Endothelial cell of umbilical vein (primary cell): Measurements from ENCODE around the gene DCHS2. TPM values are rescaled to one million over a fixed set of nuclear protein-coding genes. Genes with fewer than 3 reads are reported as not detected.

Source experiments
- BruUV-seq: library from RNA; stranded (reverse); fragments of 400-500 nt; replicated peaks from 2 replicates; lab custom pipeline; 2021; lab: Mats Ljungman, UMichigan
- CTCF ChIA-PET: fragments of 300-600, 350-600 bp; sonication (Branson Sonifier 250); formaldehyde crosslinking; loops from one replicate; lab custom pipeline; 2021; ENCODE audit warnings: antibody characterized with exemption, inconsistent platforms; lab: Charles Lee
- POLR2A ChIA-PET: fragments of 300-600, 350-600 bp; sonication (Branson Sonifier 250); formaldehyde crosslinking; loops from one replicate; lab custom pipeline; 2021; ENCODE audit warnings: antibody characterized with exemption, inconsistent platforms; lab: Charles Lee
- DNase-seq: peaks from one replicate; pipeline ENCODE4 v3.0.0-alpha.2; 2011; ENCODE audit warnings: low read depth, low spot score
- FAIRE-seq: peaks from 2 replicates; lab custom pipeline; 2011; peaks lifted over from hg19 to GRCh38; lab: Jason Lieb, UNC
- H2AFZ ChIP-seq: 2 replicates; pipeline ENCODE4 v1.6.0; 2012; ENCODE audit warnings: low read depth, low read length, control low read depth, inconsistent platforms
- H3K27ac ChIP-seq: 2 replicates; pipeline ENCODE4 v1.5.1; 2011; ENCODE audit warnings: low read depth, mild to moderate bottlenecking, control low read depth, low read length, moderate library complexity; ENCODE audit not compliant: insufficient read depth
- H3K27me3 ChIP-seq, 2 experiments: 2 replicates each; pipeline versions ENCODE4 v1.6.0 to v1.6.1; 2011; ENCODE audit warnings: low read length in 2 of 2, mixed read lengths in 1 of 2; ENCODE audit not compliant: control insufficient read depth in 2 of 2, insufficient read depth in 2 of 2
- H3K36me3 ChIP-seq, 2 experiments: 2 replicates in 1 of 2; 3 replicates in 1 of 2; pipeline ENCODE4 v1.5.1; 2011; ENCODE audit warnings: low read length in 2 of 2, mild to moderate bottlenecking in 1 of 2, moderate library complexity in 1 of 2; ENCODE audit not compliant: control insufficient read depth in 2 of 2, insufficient read depth in 2 of 2; ENCODE audit errors: extremely low read depth in 1 of 2
- H3K4me1 ChIP-seq: 3 replicates; pipeline ENCODE4 v1.5.1; 2011; ENCODE audit warnings: mild to moderate bottlenecking, low read length; ENCODE audit not compliant: control insufficient read depth, insufficient read depth; ENCODE audit errors: extremely low read depth
- H3K4me2 ChIP-seq: 2 replicates; pipeline ENCODE4 v1.6.1; 2011; ENCODE audit warnings: low read length, control low read depth, mixed read lengths; ENCODE audit not compliant: insufficient read depth
- H3K4me3 ChIP-seq, 3 experiments: fragments of 200-600 bp in 1 of 3; sonication (generic), shearing (Covaris generic) in 1 of 3; replicated peaks in 1 of 3; 2 replicates each; pipeline ENCODE4 v1.5.1; 2011 to 2016; ENCODE audit warnings: control low read depth in 3 of 3, low read length in 3 of 3, mild to moderate bottlenecking in 2 of 3, inconsistent platforms in 1 of 3, low read depth in 1 of 3, moderate library complexity in 1 of 3; ENCODE audit not compliant: insufficient read depth in 1 of 3
- H3K79me2 ChIP-seq: 2 replicates; pipeline ENCODE4 v1.6.0; 2012; ENCODE audit warnings: low read length, inconsistent platforms; ENCODE audit not compliant: control insufficient read depth, insufficient read depth
- H3K9ac ChIP-seq: replicated peaks from 2 replicates; pipeline ENCODE3; 2011; ENCODE audit warnings: low read length, control low read depth; ENCODE audit not compliant: insufficient read depth; ENCODE audit errors: extremely low read depth
- H3K9me1 ChIP-seq: replicated peaks from 3 replicates; pipeline ENCODE4 v1.6.0; 2011; ENCODE audit warnings: mild to moderate bottlenecking, low read length; ENCODE audit not compliant: control insufficient read depth, insufficient read depth; ENCODE audit errors: extremely low read depth
- H3K9me3 ChIP-seq: replicated peaks from 2 replicates; pipeline ENCODE4 v1.5.1; 2012; ENCODE audit warnings: low read length, inconsistent platforms; ENCODE audit not compliant: control insufficient read depth, insufficient read depth
- H4K20me1 ChIP-seq: replicated peaks from 2 replicates; pipeline ENCODE3; 2011; ENCODE audit warnings: mild to moderate bottlenecking, low read length; ENCODE audit not compliant: control insufficient read depth, insufficient read depth; ENCODE audit errors: extremely low read depth
- CTCF ChIP-seq, 2 donors: IDR thresholded peaks; 1 replicate in 1 of 2; 2 replicates in 1 of 2; pipeline ENCODE4 v1.5.1; 2011; ENCODE audit warnings: low read length in 2 of 2, mild to moderate bottlenecking in 2 of 2, moderate library complexity in 2 of 2, control low read depth in 1 of 2, inconsistent platforms in 1 of 2, low read depth in 1 of 2; ENCODE audit not compliant: insufficient read depth in 1 of 2; ENCODE audit errors: extremely low read depth in 1 of 2
- FOS ChIP-seq: IDR thresholded peaks from 2 replicates; pipeline ENCODE4 v1.6.1; 2011; ENCODE audit warnings: mild to moderate bottlenecking, low read length, moderate library complexity, borderline replicate concordance; ENCODE audit not compliant: insufficient read depth
- JUN ChIP-seq: IDR thresholded peaks from 2 replicates; pipeline ENCODE4 v1.6.1; 2011; ENCODE audit warnings: borderline replicate concordance, low read depth; ENCODE audit not compliant: insufficient read length, insufficient read depth
- MAX ChIP-seq: IDR thresholded peaks from 2 replicates; pipeline ENCODE4 v1.6.1; 2011; ENCODE audit not compliant: insufficient read depth, insufficient read length
- POLR2AphosphoS5 ChIP-seq: IDR thresholded peaks from 2 replicates; pipeline ENCODE4 v1.6.1; 2012; ENCODE audit warnings: low read depth, mild to moderate bottlenecking, control low read depth, low read length, moderate library complexity; ENCODE audit not compliant: insufficient read depth
- dilution Hi-C: fragments of 300-500 bp; cut with MboI; formaldehyde crosslinking; loops from one replicate; pipeline ENCODE4 v1.15.0; 2019; ENCODE audit warnings: low sequenced_read_pairs; ENCODE audit not compliant: extremely low pct_ligation_motif_present
- intact Hi-C: fragments of 100-400 bp; cut with micrococcal nuclease; formaldehyde crosslinking; loops from one replicate; pipeline ENCODE4 v1.10.0; 2022
- polyA plus RNA-seq, 4 experiments: library from polyadenylated mRNA; depleted of rRNA in 3 of 4; stranded (reverse) in 3 of 4; unstranded in 1 of 4; fragments of >200 nt; gene quantifications; 2 replicates each; pipeline versions ENCODE4 v1.2.1 to v1.2.3, GENCODE V29; 2011 to 2012; ENCODE audit warnings: missing spikeins in 1 of 4
- total RNA-seq: library from RNA; stranded (reverse); gene quantifications from 2 replicates; pipeline ENCODE4 v1.2.3, GENCODE V29; 2021

DCHS2 gene
- total and polyA plus RNA-seq, 2 donors (not counting 3 experiments of a cell fraction or from before 2014, with no cell fraction given), result not detected

GRCh38 chr4:154472858-154473257 lies 18.7 kb downstream of the DCHS2 start:
- H3K4me1 ChIP-seq, result no peaks in the 10 kb centered on the region
- H3K36me3 ChIP-seq, result no peaks in the 10 kb centered on the region
- no peak overlapping the region for H2AFZ ChIP-seq
- no peak for TF ChIP-seq MAX
- H3K9ac ChIP-seq, result no peak overlapping the region
- ChIA-PET POLR2A (no interaction called here), CTCF (no interaction called here)
- no peak overlapping the region for H3K27ac ChIP-seq
- no TSS peak for BruUV-seq
- FAIRE-seq (no peak), DNase-seq (no peak)
- no peaks in the 10 kb centered on the region for H3K9me3 ChIP-seq
- H3K79me2 ChIP-seq, result no peaks in the 10 kb centered on the region
- no peaks in the 10 kb centered on the region for H4K20me1 ChIP-seq
- H3K4me3 ChIP-seq, result no peak overlapping the region
- no peaks in the 10 kb centered on the region for H3K9me1 ChIP-seq
- dilution Hi-C loops (no loop called here), intact Hi-C loops (no loop called here)
- H3K4me2 ChIP-seq, result no peak overlapping the region
- H3K27me3 ChIP-seq, result no peaks in the 10 kb centered on the region

DNA sequence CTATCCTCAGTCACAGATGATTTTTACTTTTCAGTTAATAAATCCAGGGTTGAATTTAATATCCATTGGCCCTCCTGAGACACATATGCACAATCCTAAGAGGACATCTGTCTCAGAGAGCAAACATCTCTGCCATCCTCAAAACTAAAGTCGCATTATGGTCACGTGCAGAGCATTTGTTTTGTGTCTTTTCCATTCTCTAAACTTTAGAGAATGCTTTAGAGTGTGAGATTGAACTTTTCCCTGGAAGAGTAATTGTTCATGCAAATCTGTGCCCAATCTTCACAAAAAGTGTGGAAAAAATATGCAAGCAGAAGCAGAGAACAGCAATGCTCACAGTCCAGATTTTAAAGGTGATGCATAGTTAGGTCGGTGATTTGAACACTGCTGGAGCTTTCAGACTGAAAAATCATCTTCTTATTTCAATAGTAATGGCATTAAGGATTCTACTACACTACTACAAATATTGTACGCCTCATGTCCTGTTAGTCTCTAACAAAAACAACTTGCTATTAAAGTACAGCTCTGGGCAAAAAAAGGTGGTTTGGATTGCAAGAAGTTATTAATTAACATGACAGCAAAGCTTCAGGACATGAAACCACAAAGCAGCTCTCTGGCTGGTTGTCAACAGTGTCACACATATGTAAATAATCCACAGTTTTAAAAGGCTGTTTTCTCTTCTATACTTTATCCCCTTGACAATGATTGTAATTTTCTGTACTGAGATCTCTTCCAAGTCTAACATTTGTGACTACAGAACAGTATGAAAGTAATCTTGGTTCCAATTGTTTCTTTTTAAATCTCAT lies 19.9 kb downstream of the DCHS2 start:
- FAIRE-seq, result no peak
- TF ChIP-seq CTCF (IDR thresholded peaks at IDR 0.05; ENCODE audit: extremely low read depth in 1 of 2, insufficient read depth in 1 of 2, low read depth in 1 of 2, low read length in 2 of 2), result no peak
- TF ChIP-seq JUN, result no peak
- TF ChIP-seq FOS, result no peak
- no peak for TF ChIP-seq MAX
- TF ChIP-seq POLR2AphosphoS5, result no peak
- intact Hi-C loops, result no loop called here

More for the DNA sequence above, 19.9 kb downstream of the DCHS2 start:
- H3K9ac ChIP-seq, result no peak overlapping the region
- no peaks in the 10 kb centered on the region for H3K36me3 ChIP-seq
- no TSS peak for BruUV-seq
- no peak overlapping the region for H3K27ac ChIP-seq
- POLR2A ChIA-PET, result no interaction called here
- CTCF ChIA-PET, result no interaction called here
- H3K9me1 ChIP-seq, result no peaks in the 10 kb centered on the region
- H3K9me3 ChIP-seq, result no peaks in the 10 kb centered on the region
- dilution Hi-C loops, result no loop called here
- H3K27me3 ChIP-seq, result no peaks in the 10 kb centered on the region
- no peak overlapping the region for H2AFZ ChIP-seq
- H3K4me1 ChIP-seq, result no peaks in the 10 kb centered on the region
- DNase-seq, result no peak
- no peak overlapping the region for H3K4me3 ChIP-seq
- H3K4me2 ChIP-seq, result no peak overlapping the region
- H4K20me1 ChIP-seq, result no peaks in the 10 kb centered on the region
- no peaks in the 10 kb centered on the region for H3K79me2 ChIP-seq
